Left renal pelvis (tissue), 4 donors: Measurements from ENCODE around the gene PARP6. TPM values are rescaled to one million over a fixed set of nuclear protein-coding genes. Genes with fewer than 3 reads are reported as not detected.
A peak's percentile ranks its signal among the peaks of the same experiment; 100 is the strongest.

ENCODE experiments used
- DNase-seq, 4 donors: peaks; one replicate each; pipeline ENCODE4 v3.0.0-alpha.2; 2013; ENCODE audit warnings: low read depth in 4 of 4, low spot score in 3 of 4
- polyA plus RNA-seq, 4 donors: library from polyadenylated mRNA; unstranded; fragments of 120-200 nt; gene quantifications; one replicate each; pipeline ENCODE4 v1.2.1, GENCODE V29; 2013; ENCODE audit not compliant: insufficient read length in 4 of 4

Gene PARP6, protein sequence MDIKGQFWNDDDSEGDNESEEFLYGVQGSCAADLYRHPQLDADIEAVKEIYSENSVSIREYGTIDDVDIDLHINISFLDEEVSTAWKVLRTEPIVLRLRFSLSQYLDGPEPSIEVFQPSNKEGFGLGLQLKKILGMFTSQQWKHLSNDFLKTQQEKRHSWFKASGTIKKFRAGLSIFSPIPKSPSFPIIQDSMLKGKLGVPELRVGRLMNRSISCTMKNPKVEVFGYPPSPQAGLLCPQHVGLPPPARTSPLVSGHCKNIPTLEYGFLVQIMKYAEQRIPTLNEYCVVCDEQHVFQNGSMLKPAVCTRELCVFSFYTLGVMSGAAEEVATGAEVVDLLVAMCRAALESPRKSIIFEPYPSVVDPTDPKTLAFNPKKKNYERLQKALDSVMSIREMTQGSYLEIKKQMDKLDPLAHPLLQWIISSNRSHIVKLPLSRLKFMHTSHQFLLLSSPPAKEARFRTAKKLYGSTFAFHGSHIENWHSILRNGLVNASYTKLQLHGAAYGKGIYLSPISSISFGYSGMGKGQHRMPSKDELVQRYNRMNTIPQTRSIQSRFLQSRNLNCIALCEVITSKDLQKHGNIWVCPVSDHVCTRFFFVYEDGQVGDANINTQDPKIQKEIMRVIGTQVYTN
- 100 to 1,000 TPM in 1 of 4 donors, 10 to 100 TPM in 3; 95.7 to 148 (median 97.9) TPM for polyA plus RNA-seq

DNA sequence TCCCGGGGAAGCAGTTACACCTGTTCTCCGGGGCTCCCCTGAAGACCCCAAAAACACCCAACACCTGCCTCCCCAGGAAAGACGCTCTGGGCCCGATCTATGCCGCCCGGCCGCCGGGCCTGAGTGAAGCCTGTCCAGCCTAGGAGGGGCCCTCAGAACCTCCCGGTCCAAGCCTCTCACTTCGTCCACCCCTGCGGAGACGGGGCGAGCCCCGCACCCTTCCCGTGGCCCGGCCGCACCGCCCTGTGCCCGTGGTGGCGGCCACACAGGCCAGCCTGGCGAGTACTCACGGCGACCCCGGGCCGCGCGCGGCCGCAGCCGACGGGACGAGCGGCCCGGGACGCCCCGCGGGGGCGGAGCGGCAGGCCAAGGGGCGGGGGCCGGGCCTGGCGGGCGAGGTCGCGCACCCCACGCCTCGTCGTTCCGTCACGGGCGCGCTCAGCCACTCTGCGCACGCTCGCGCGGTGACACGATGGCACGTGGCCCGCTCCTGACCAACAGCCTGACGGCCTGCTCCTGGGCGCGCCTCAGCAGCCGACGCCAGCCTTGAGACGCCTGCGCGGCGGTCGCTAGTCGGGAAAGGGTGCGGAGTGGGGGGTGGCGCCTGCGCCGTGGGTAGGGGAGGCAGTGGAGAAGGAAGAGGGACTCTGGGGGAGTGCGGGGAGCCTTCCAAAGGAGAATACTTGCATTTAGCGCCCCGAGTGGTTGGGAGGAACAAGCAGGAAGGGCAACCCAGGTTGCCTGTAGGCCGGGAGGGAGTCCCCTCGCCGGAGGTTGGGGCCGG is at the start of gene PARP6:
Gene PARP6 (minus strand): TSS at position 342 of the 784 bp plus-strand sequence. CDS start 5,077 bp downstream, outside the sequence.
- peak; percentile 90 to 97 (median 93) for DNase-seq

DNA sequence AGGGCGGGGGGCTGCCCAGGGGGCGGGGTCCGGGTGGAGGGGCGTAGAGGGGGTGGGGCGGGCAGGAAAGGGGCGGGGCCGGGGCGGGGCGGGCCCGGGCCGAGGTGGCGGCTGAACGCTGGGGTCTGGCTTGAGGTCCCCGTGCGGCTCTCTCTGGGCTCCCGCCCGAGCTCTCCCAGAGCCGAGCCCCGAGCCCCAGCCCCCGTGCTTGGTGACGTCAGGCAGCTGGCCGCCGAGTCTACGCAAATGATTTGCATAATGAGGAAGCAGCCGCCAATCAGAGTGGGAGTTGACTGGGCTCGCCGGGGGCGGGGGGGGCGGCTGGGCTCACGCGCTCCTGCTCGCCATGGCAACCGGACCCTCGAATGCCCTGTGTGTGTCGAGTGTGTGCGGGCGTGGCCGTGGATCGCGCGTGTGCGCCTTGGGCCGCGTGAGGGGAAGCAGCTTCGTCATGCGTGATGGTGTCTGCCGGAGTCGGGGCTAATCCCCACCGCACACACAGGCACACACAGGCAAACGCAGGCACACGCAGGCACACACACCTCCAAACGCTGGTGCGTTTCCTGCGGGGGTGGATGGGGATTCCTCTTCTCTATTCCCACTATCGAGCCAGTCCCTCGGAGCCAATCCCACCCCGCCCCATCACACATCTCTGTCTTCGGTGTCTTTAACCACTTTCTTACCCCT is 47.8 kb upstream of the PARP6 start, which contains the start of gene CELF6:
Gene CELF6 (minus strand): TSS at position 173 of the 687 bp plus-strand sequence. CDS start 283 bp downstream, outside the sequence.
- peak; percentile 66 to 71 (median 67) for DNase-seq

DNA sequence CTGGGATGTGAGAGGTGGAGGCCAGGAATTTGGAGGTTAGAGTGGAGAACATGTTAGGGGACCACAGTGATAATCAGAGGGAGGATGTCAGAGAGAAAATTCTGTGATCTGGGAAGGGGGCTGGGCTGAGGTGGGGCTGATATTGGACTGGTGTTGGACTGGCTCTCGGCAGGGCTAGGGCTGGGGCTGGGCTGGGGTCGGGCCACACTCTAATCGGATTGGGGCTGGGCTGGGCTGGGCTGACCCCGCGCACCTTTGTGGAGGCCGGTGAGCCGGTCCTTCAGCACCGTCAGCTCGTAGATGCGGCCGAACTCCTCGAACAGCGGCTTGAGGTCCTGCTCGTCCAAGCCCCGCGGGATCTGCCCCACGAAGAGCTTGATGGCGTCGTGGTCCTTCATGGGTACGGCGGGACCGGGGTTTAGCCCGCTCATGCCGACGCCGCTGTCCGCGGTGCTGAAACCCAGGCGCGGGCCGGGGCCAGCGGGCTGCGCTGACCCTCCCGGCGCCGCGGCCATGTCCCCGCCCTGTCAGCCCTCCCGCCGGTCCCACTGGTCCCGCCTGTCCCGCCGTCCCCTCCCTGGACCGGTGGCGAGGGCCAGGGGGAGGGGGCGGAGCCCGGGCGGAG is 47.1 kb upstream of the PARP6 start:
- peak in 3 of 4 donors; percentile 59 to 70 (median 68) for DNase-seq

DNA sequence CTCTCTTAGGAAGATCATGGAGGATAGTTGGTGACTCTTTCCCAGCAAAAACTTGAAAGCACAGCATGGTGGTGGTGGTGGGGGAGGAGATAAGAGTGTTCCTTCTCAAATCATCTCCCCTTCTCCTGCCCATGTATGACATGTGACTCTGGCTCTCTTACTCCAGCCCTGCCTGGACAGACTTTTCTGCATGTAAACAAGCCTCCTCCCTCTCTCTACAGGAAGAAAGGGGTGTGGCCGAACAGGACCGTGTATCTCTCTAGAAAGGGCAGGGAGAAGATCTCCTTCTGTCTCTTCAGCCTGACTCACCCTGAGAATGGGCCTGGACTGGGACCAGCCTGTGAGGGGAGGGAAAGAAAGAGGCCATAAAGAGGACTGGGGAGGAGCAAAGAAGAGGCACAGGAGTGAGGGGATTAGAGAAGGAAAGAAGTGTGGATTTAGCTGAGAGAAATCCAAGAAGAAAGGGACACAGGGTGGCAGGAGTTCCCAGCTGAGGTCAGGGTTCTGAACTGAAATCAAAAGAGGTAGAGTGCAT is 46.1 kb upstream of the PARP6 start:
- DNase-seq: no peak

DNA sequence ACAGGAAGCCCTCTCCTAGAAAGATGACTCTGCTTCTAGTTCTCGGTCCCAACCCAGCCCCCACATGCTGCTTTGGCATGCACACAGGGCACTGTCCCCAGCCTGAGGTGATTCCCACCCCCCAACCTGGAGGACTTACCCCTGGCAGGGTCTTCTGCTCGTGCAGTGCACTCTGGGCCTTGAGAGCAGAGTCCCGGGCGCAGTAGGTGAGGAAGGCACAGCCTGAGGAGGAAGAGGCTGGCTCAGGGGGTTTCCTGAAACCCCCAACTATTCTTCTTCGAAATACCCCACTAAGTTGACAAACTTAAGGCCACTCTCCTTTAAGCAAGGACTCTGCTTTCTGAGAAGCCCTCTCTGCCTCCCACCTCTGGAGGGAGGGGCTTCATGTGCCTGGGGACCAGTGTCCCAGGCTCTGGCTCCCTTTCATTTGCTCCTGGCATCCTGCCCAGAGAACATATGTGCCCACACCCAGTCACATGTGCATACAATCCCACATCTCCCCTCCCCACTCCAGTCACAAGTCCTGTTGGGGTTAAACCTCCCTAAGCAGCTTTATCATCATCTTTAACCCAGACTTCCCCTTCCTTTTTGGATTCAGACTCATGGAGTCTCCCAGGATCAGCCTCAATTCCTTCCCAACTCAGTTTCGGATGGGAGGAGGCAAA is 43.5 kb upstream of the PARP6 start:
- no peak for DNase-seq

DNA sequence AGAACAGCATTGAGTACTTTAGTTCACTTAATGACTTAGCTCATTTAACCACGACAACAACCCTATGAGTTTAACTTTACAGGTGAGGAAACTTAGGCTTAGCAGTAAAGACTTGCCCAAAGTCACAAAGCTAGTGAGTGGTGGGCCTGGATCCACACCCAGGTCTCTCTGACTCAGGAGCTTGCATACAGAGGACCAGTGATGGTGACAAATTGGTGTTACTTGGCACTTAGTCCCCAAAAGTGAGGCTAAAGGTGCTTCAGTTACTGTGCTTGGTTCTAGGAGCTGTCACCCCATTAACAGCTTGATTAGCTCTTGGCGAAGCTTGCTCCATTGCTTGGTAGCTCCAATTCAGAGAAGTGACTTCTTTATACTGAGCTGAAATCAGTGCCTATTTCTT is 41.5 kb upstream of the PARP6 start:
- no peak for DNase-seq

DNA sequence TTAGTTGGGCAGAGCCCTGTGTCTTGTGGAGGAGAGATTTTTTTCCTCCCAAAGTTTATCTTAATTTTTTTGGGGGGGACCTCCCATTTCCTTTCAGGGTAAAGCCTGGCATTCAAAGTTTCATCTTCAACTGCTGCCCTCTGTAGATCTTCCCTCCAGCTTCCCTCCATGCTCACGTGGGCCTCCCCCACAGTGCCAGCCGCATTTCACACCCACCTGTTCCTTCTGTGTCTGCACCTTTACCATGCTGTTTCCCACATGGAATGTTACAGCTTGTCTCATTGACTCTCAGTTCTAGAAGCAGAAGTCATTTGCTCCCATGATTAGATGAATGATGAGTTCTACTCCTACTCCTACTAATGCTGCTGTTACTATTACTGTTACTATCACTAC is 41.1 kb upstream of the PARP6 start:
- DNase-seq: no peak

DNA sequence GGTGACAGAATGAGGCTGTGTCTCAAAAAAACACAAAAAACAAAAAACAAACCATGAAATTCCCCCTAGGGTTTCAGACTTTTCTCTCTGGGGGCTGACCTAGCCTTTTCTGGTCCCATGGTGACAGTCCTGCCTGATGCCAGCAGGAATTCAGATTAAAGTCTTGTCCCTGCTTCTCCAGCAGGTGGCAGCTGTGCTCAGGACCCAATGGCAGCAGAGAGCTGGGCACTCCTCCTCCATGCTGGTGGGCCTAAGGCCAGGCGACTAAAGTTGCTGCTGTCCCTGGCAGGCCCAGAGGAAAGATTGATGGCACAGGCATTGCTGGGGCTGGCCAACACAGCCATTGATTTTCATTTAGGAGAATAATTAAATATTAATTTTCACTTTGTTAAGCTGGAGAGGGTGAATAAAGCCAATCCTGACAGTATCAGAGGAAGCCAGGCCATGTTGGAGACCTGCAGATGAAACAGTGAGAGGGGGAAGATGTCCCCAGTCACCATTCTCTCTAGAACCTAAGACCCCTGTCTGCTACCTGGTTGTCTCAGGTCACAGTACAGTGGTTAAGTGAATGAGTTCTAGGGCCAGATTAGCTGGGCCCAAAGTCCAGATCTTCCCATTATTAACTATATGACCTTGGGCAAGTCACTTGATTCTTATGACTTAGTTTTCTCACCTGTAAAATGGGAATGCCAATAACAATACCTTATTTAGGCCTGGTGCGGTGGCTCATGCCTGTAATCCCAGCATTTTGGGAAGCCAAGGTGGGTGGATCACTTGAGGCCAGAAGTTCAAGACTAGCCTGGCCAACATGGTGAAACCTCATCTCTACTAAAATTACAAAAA is 40.5 kb upstream of the PARP6 start:
- peak in 3 of 4 donors; percentile 5 to 30 (median 22) for DNase-seq

DNA sequence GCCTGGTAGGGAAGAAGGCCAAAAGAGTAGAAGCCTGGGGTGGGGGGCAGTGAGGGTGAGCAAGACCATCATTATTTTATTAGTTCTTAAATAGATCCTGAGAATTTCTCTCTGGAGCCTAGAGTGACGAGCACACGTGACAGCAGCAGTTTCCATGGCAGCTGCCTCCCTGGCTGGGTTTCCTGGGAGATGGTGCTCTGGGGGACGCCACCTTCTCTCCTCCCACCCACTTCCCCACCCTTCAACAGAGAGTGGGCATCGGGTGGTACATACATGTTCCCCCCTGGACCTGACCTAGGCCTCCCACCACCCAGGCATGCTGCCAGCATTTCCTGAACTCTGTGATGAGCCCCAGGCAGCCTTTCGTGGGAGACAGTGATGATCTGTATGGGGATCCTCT is 34.7 kb upstream of the PARP6 start:
- DNase-seq: no peak

DNA sequence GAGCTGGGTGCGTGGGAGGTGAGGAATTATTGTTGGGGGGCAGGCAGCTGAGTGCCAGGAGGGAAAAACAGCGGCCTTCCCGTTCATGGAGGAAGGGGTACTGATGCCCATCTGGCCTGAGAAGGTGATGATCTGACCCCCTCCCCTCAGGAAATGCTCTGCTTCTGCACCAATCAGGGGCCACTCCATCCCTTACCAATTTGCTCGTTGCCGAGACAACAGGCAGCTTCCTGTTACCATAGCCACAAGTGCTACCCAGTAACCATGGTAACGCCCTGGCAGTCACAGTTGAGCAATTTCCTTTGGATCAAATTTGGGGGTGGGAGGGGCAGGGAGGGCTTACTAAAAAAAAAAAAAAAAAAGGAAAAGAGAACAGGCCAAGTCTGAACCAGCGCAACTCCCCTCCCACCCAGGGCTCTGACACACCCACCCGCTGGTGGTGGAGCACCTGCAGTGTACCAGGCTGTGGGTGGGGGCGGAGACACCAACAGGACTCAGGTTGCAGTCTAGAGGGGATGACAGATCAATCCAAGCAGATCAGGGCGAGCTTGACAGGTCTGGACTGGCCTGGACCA is 33.9 kb upstream of the PARP6 start:
- DNase-seq: no peak

DNA sequence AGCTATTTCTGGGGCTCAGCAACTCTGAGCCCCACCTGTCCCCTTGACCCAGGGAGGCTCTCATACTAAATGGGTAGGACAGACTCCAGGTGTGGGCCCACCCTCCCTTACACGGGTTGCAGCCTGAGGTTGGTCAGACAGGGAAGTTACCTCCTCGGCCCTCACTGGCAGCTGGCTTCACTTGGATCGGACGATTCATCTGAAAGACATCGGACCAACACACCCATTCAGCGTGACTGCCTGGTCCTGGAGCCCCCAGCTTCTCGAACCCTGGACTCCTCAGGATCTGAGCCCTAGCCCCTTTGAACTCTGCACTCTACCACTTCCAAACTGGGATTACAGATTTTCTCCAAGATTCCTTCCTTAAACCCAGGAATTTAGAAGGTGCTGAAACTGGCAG is 32.2 kb upstream of the PARP6 start:
- no peak for DNase-seq

DNA sequence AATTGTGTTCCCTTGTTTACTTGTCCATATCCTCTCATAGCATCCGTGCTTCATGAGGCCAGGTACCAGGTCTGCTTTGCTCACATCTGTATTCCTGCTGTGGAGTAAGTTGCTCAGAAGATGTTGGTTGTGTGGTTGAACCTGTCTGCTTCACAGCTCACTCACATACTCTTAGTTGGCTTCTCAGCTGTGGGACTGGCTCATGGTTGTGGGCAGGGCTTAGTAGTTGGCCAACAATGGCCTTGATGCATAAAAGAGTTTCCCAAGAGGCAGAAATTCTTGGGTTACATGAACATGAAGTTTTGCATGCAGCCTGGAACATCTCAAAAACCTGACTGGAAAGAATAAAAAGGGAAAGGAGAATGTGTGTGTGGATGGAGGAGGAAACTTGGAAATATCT is 30.6 kb upstream of the PARP6 start:
- DNase-seq: no peak

DNA sequence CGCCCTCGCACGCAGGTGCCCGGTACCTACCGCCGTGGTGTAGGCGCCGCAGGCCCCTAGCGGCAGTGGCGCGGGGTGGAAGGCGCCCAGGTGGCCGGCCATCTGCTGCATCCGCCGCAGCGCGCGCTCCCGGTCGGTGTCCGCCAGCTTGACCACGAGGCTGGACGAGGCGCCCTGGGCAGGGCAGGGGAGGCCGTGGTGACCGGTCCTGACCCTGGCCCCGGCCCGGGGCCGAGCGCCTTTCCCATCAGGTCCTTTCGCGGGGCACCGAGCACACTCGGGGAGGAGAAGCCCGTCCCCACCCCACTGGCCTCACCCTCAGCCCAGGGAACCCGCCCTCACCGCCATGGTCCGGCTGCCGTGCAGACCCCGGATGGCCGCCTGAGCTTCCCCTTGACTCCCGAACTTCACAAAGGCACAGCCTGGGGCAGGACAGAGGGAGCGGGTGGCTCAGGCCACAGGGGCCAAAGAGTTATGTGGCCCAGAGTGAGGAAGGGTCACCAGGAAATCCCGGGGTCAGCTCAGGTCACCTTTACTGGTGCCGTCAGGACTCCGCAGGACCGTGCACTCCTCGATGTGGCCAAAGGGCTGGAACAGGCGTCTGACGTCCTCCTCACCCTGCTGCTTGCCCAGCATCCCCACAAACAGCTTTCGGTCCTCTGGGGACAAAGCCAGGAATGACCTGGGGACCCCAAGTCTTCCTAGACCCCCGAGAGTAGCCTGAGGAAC is 17.4 kb upstream of the PARP6 start:
- no peak for DNase-seq

DNA sequence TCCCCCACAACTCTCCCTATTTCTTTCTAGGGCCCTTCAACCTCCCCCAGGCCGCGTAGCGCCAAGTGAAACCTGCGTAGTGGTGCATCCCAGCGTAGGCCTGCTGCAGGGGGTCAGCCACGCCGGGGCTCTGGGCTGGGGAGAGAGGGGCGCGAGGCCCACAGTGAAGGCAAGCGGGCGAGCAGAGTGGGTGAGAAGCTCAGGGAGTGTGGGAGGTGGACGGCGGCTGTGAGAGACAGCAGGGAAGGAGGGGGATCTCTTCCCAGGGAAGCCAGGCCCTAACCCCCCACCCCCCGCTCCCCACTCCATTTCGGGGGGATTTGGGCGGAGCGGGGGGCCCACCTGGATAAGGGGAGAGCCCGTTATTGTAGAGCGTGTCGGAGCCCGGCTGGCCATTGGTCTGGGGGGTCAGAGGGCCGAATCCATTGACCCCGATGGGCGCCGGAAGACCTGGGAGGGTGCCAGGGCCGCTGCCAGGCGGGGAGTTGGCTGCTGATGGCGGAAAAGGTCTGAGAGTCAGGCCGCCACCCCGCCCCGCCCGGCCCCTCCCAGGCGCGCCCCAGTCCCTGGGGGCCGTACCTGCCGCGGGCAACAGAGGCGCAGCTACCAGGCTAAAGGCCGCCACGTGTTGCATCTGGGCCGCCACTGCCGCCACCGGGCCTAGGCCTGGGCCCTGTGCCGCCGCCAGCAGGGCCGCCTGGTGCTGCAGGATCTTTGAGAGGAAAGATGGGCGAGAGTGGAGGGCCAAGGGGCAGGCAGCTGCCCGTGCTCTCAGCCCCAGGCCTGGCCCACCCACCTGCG is 16.6 kb upstream of the PARP6 start:
- DNase-seq: no peak

DNA sequence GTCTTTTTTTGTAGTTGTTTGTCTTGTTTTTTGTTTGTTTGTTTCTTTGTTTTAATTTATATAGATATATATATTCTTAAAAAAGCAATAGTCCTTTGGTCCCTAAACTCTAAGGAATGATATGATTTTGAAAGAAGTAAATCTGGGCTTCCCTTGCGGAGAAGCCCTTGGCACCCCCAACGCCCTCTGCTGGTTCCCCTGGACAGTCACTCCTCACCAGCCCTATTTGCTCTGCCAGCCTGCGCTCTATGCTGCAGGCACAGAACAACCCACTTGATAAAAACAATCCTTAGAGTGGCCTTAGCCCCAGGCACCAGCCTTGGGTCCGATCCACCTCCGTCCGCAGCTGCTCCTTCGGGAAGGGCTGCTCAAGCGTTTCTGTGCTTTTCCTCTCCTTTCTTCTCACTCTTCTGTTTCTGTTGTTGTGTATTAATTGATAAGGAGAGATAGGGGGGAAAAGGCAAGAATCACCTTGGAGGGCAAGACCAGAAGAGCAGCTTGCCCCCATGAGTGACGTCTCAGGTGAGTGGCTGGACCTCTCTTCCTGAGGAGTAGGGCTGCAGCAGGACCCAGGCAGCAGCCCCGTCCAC is 13.7 kb upstream of the PARP6 start:
- no peak for DNase-seq

DNA sequence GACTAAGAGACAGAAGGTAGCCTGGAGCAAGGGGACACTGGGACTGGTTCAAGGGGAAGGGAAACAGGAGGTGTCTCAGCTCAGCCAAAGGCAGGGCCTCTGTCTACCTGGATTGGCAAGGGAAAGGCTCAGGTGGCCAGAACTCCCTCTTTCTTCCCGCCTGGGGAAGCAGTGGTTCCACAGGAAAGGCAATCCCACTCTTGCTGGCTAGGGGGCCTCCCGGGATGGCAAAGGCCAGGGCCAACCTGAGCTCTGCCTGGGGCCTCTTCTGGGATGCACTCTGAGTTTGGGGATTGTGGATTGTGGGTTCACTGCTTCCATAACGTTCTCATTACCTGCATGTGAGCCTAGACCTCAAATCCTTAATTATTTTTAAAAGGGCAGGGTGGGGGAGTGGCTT is 13.0 kb upstream of the PARP6 start:
- DNase-seq: no peak
